ENCODE measurements around the gene BRD3. TPM values are rescaled to one million over a fixed set of nuclear protein-coding genes. Genes with fewer than 3 reads are reported as not detected.

Gene BRD3
- total and polyA plus RNA-seq, 2 of the 8 experiments (the other 6 are each of a cell fraction or from before 2014, with no cell fraction given), result 31.0 to 82.7 TPM

DNA sequence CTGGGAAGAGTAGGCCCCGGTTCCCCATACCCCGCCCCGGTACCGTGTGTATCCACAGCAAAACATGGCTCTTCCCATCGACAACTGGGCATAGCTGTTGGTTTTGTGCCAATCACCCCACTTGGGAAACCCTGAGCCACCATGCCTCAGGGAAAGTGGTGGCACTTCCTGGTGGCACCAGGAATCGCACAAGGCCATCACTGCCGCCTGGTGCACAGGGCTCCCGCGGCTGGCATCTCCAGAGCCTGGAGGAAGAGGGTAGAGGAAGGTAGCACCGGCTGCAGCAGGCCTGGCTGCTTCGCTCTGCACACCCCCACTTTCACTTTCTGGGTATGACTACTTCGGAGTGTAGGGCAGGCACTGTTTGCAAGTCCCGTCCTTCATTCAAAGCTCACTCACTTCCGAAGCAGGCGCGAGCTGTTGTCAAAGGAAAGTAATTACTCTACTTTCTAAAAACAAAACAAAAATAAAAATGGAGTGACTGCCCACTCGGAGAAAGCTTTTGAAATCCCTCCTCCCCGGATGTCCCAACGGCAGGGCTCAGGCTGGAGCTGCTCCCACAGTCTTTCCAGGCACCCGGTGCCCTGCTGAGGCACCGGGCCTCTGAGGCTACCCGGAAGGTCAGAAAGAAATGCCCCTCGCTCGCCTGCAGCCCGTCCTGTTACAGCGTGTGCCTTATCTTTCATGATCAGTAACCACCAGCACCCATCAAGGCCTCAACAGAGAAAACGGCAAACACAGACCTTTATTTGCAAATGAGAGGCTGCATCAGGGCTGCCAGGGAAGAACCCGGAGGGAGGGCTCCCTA is 2.0 kb downstream of the BRD3 start:
- peak overlapping the region in 2 of 4 experiments; percentile 7 to 19; a peak in 2 of 7 replicates for H3K9ac ChIP-seq (replicated peaks in 1 of 4; ENCODE audit: extremely low read depth in 1 of 4, low read depth in 3 of 4, low read length in 3 of 4)
- no peak overlapping the region for H4K5ac ChIP-seq (ENCODE audit: insufficient read length, low read depth, low read length)
- POLR2A ChIA-PET (ENCODE audit: partially characterized antibody), result interaction anchor here (0.7 to 3.0 kb wide), 16 partner anchors 11 to 1993 kb away, joined by 3 to 19 read pairs (median 3); partner anchors contain the start of gene WDR5
- H3K9me3 ChIP-seq (ENCODE audit: insufficient read depth in 2 of 2, low read depth in 1 of 2, low read length in 1 of 2), result peaks cover 0 to 3% of the 10 kb centered on the region in 2 experiments; a peak in 1 of 4 replicates
- no peak overlapping the region for H3K18ac ChIP-seq (ENCODE audit: extremely low read depth, low read length)
- peak overlapping the region; percentile 52 to 100 (median 92); a peak in 7 of 8 replicates for H3K4me3 ChIP-seq (ENCODE audit: extremely low read depth in 1 of 4, insufficient read depth in 2 of 4, low read depth in 3 of 4, low read length in 4 of 4)
- H4K20me1 ChIP-seq (replicated peaks in 1 of 2; ENCODE audit: control insufficient read depth in 1 of 2, insufficient read depth in 2 of 2, low read length in 2 of 2), result peaks cover 39 to 43% of the 10 kb centered on the region in 2 experiments
- H2AK5ac ChIP-seq (ENCODE audit: low read depth, low read length), result no peak overlapping the region
- H3K27ac ChIP-seq (ENCODE audit: low read depth, low read length), result no peak overlapping the region
- H3K4me2 ChIP-seq (ENCODE audit: insufficient read depth in 1 of 2, low read depth in 2 of 2, low read length in 2 of 2), result peak overlapping the region; percentile 87 to 88
- WGBS, 2 experiments (ENCODE audit: extremely low coverage in 1 of 2, insufficient coverage in 1 of 2, insufficient read length in 1 of 2, insufficient replicate concordance in 2 of 2, low coverage in 1 of 2, low lambda C conversion rate in 2 of 2, missing lambda C conversion rate in 1 of 2), result 66% methylated on average over 28 of the region's 28 CpGs; no CpG with 5 or more reads in 1 of the 2 experiments
- no peak overlapping the region for H3K56ac ChIP-seq (replicated peaks; ENCODE audit: insufficient read length, low read depth, low read length)
- H3K14ac ChIP-seq (ENCODE audit: insufficient read length), result no peak overlapping the region
- peaks cover 0 to 13% (median 10%) of the 10 kb centered on the region in 4 experiments; a peak in 3 of 7 replicates for H3K27me3 ChIP-seq (replicated peaks in 1 of 4; ENCODE audit: control insufficient read depth in 3 of 4, extremely low read depth in 1 of 4, insufficient read depth in 3 of 4, low read length in 3 of 4)
- H3K23me2 ChIP-seq (ENCODE audit: low read depth, low read length), result peaks cover 5% of the 10 kb centered on the region
- no peak overlapping the region for H4K8ac ChIP-seq (ENCODE audit: extremely low read depth, insufficient read depth, low read length)
- peak overlapping the region; percentile 65 for H3K4ac ChIP-seq (replicated peaks; ENCODE audit: insufficient read length, low read depth, low read length)
- TF ChIP-seq KDM5A (IDR thresholded peaks at IDR 0.05; ENCODE audit: low read length), result no peak
- 0 out of 2 replicates have a peak, but pooled peaks have one; percentile 2 for TF ChIP-seq TAF1 (IDR thresholded peaks at IDR 0.05; ENCODE audit: low read depth, low read length)
- FAIRE-seq (no peak), DNase-seq (ENCODE audit: low read depth in 1 of 2, low spot score in 2 of 2) (no peak)
- no peak overlapping the region for H2BK120ac ChIP-seq (replicated peaks; ENCODE audit: low read depth, low read length)
- no peaks in the 10 kb centered on the region; a peak in 1 of 8 replicates for H3K36me3 ChIP-seq (ENCODE audit: control insufficient read depth in 2 of 4, insufficient read depth in 4 of 4, low read length in 3 of 4)
- no peak overlapping the region for H3K23ac ChIP-seq (ENCODE audit: insufficient read length)
- CTCF ChIA-PET (ENCODE audit: partially characterized antibody), result interaction anchor here (0.7 to 1.5 kb wide), 3 partner anchors 15 to 40 kb away, joined by 3 to 8 read pairs (median 3); no protein-coding TSS in a partner anchor
- H4K91ac ChIP-seq (replicated peaks; ENCODE audit: insufficient read length, low read length), result no peak overlapping the region
- H2BK12ac ChIP-seq (ENCODE audit: low read depth, low read length), result no peak overlapping the region
- peaks cover 0 to 15% (median 8%) of the 10 kb centered on the region in 4 experiments; a peak in 5 of 7 replicates for H3K4me1 ChIP-seq (replicated peaks in 1 of 4; ENCODE audit: control insufficient read depth in 3 of 4, insufficient read depth in 4 of 4, low read length in 3 of 4)
- H2BK5ac ChIP-seq (ENCODE audit: low read depth, low read length), result peak overlapping the region; percentile 40; the same call in 1 of the 2 replicates
- H2AFZ ChIP-seq (ENCODE audit: low read length), result no peak overlapping the region
- no peak overlapping the region for H2BK15ac ChIP-seq (ENCODE audit: low read length)
- H3K79me1 ChIP-seq (ENCODE audit: low read depth, low read length), result peaks cover 24% of the 10 kb centered on the region
- peaks cover 35 to 64% of the 10 kb centered on the region in 2 experiments for H3K79me2 ChIP-seq (ENCODE audit: control insufficient read depth in 1 of 2, insufficient read depth in 2 of 2, low read length in 2 of 2)
- H2BK20ac ChIP-seq (ENCODE audit: low read length), result no peak overlapping the region
